Endothelial cell (in vitro differentiated cells): ENCODE data around the gene CYP2C8. TPM values are rescaled to one million over a fixed set of nuclear protein-coding genes. Genes with fewer than 3 reads are reported as not detected.

Experiments
- DNase-seq: peaks from one replicate; pipeline ENCODE4 v3.0.0; 2021; ENCODE audit warnings: low spot score
- H3K27ac Mint-ChIP-seq: one replicate; pipeline ENCODE4 v1.8.0; 2021; ENCODE audit warnings: mixed read lengths, inconsistent platforms; ENCODE audit not compliant: unreplicated experiment
- H3K27me3 Mint-ChIP-seq: one replicate; pipeline ENCODE4 v1.8.0; 2021; ENCODE audit warnings: mild to moderate bottlenecking, moderate library complexity, mixed read lengths, inconsistent platforms; ENCODE audit not compliant: unreplicated experiment
- H3K36me3 Mint-ChIP-seq: one replicate; pipeline ENCODE4 v1.8.0; 2021; ENCODE audit warnings: mild to moderate bottlenecking, low read depth, mixed read lengths, inconsistent platforms; ENCODE audit not compliant: unreplicated experiment
- H3K4me1 Mint-ChIP-seq: one replicate; pipeline ENCODE4 v1.8.0; 2021; ENCODE audit warnings: mild to moderate bottlenecking, mixed read lengths, inconsistent platforms; ENCODE audit not compliant: unreplicated experiment
- H3K4me3 Mint-ChIP-seq: one replicate; pipeline ENCODE4 v1.8.0; 2021; ENCODE audit warnings: mild to moderate bottlenecking, mixed read lengths, inconsistent platforms; ENCODE audit not compliant: unreplicated experiment
- H3K9me3 Mint-ChIP-seq: one replicate; pipeline ENCODE4 v1.8.0; 2021; ENCODE audit warnings: mixed read lengths, inconsistent platforms; ENCODE audit not compliant: unreplicated experiment
- total RNA-seq: library from RNA; stranded (reverse); fragmentation: NEBNext Ultra II Directional; extraction: Animal tissue kit (Norgen Biotek cat#: 25700); gene quantifications from one replicate; pipeline ENCODE4 v1.2.1, GENCODE V29; 2021; ENCODE audit not compliant: unreplicated experiment
- TF ChIP-seq, protein P1 (sequence below): fragments of 200-600 bp; sonication (generic); IDR thresholded peaks from one replicate; pipeline ENCODE4 v1.5.0; 2021; ENCODE audit warnings: antibody characterized with exemption; ENCODE audit not compliant: unreplicated experiment

The CYP2C8 gene
- total RNA-seq, 1 donor from 2014 or later: 0.87 TPM

DNA sequence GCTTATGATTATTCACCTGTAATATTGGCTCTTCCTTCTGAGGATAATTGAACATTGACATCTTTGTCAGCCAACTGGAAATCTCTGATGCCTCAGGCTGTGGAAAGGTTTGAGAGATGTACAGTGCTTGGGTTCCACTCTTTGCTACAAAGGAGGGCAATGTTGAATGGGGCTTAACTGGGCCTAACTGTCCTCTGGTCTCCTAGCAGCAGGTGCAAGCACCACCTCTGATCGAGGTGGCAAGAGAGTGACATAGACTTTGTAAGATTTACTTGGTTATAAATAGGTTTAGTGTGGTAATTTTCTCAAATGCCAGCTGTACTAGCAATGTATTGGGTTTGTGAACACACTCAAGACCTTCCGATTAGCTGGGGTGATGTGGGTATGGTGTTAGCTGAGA is 21.1 kb downstream of the CYP2C8 start:
- Mint-ChIP-seq H3K27ac (no peak overlapping the region), H3K4me3 (no peak overlapping the region), H3K9me3 (no peaks in the 10 kb centered on the region), H3K36me3 (no peaks in the 10 kb centered on the region), H3K27me3 (no peaks in the 10 kb centered on the region), H3K4me1 (no peaks in the 10 kb centered on the region)
- no peak for DNase-seq
- TF ChIP-seq, protein P1, sequence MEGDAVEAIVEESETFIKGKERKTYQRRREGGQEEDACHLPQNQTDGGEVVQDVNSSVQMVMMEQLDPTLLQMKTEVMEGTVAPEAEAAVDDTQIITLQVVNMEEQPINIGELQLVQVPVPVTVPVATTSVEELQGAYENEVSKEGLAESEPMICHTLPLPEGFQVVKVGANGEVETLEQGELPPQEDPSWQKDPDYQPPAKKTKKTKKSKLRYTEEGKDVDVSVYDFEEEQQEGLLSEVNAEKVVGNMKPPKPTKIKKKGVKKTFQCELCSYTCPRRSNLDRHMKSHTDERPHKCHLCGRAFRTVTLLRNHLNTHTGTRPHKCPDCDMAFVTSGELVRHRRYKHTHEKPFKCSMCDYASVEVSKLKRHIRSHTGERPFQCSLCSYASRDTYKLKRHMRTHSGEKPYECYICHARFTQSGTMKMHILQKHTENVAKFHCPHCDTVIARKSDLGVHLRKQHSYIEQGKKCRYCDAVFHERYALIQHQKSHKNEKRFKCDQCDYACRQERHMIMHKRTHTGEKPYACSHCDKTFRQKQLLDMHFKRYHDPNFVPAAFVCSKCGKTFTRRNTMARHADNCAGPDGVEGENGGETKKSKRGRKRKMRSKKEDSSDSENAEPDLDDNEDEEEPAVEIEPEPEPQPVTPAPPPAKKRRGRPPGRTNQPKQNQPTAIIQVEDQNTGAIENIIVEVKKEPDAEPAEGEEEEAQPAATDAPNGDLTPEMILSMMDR: no peak

DNA sequence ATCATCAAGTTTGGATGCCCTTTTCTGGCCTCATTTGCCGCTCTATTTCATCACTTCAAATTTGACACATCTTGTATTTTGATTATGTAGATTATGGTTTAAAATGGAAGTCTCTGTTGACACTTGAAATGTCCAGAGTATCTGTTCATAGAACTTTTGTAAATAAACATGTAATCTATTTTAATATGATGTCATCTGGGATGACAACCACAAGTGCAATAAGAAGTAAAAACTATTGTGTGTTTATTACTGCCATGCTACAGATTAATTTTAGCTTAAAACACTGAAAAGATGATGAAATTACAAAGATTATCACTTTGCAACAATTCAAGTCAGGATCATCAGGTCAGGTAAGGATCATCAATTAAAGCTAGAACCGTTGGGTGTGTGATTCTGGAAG is 30.0 kb downstream of the CYP2C8 start:
- Mint-ChIP-seq H3K36me3 (no peaks in the 10 kb centered on the region), H3K27me3 (no peaks in the 10 kb centered on the region), H3K4me3 (no peak overlapping the region), H3K27ac (no peak overlapping the region), H3K9me3 (no peaks in the 10 kb centered on the region), H3K4me1 (peaks cover 9% of the 10 kb centered on the region)
- TF ChIP-seq, protein P1: no peak
- no peak for DNase-seq

DNA sequence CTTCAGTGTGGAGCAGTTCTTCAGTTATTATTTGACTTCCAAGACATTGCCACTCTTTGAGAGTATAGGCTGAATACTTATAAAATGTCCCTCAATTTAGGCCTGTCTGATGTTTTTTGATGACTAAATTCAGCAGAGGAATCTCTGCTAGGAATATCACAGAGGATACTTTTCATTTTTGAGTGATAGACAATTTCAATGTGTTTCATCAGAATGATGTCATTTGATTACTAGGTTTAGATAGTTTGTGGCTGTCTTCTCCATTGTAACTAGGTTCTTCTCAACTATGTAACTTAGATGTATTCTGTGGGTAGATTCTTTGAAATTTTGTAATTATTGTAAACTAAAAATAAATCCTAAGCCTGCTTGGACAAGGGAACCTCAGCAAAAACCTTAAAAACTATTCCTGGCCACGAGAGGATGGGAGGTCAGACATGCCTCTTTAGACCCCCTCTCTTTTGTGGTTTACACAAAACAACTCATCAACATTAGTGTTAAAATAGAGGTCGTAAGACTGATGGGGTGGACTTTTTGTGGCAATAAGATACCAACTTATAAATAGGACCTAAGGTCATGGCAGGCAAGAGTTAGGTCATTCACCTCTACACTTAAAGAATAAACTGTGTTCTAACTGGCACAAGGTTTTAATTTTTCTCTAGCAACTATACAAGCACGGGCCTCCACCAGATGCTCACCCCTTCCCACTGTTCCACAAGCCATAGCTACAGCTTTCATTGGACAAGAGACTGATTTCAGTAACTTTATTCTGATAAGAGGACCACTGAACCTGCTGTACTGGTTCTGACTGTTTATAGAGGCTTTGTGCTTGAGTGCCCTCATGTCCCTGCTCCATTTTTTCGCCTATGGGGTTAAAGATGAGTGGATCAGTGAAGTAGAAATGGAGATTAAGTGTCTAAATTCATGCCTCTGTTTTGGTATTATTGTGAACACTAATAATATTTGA is 33.7 kb downstream of the CYP2C8 start:
- no peak for DNase-seq
- TF ChIP-seq, protein P1: no peak
- H3K36me3 Mint-ChIP-seq: no peaks in the 10 kb centered on the region
- no peak overlapping the region for H3K4me3 Mint-ChIP-seq
- H3K27me3 Mint-ChIP-seq: no peaks in the 10 kb centered on the region
- H3K27ac Mint-ChIP-seq: no peak overlapping the region
- H3K9me3 Mint-ChIP-seq: no peaks in the 10 kb centered on the region
- peaks cover 11% of the 10 kb centered on the region for H3K4me1 Mint-ChIP-seq

DNA sequence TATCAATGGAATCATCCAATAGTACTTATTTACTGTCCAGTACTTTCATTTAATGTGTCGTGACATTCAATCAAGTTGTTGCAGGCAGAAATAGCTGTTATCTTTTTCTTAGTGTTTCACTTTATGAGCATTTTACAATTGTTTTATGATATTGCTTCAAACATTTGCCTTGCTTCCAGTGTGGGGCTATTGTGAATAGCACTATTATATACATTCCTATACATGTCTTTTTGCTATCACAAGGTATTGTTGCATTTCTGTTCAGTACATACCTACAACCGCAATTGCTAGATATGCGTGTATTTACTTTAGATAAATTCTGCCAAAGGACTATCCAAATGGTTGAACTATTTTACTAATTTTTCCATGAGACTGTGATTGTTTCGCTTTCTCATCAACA is 34.9 kb downstream of the CYP2C8 start:
- H3K27ac Mint-ChIP-seq: no peak overlapping the region
- no peaks in the 10 kb centered on the region for H3K27me3 Mint-ChIP-seq
- H3K9me3 Mint-ChIP-seq: no peaks in the 10 kb centered on the region
- H3K4me1 Mint-ChIP-seq: peaks cover 11% of the 10 kb centered on the region
- no peak for DNase-seq
- H3K4me3 Mint-ChIP-seq: no peak overlapping the region
- TF ChIP-seq, protein P1: no peak
- no peaks in the 10 kb centered on the region for H3K36me3 Mint-ChIP-seq

DNA sequence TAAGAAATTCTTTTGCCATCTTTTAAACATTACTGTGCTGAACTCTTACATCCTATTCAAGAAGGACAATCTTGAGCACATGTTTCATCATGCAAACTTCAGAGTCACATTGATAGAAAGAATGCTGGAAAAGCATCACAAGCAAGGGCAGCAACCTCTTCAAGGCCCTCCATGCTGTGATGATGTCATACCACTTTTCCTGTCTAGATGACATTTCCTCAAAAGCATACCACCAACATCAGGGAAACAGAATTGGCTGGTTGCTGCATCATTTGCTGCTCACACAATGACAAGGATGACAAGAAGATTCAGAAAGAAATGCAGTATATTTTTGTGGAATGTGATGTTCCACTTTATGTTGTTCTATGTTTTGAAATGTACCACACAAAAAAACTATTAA is 37.6 kb downstream of the CYP2C8 start:
- TF ChIP-seq, protein P1: no peak
- Mint-ChIP-seq H3K9me3 (no peaks in the 10 kb centered on the region), H3K4me1 (peaks cover 2% of the 10 kb centered on the region), H3K36me3 (no peaks in the 10 kb centered on the region), H3K27me3 (no peaks in the 10 kb centered on the region), H3K4me3 (no peak overlapping the region), H3K27ac (no peak overlapping the region)
- DNase-seq: no peak
